GM21786 (cell line): ENCODE measurements around the gene PCDHA10.
"Not testable (repeated sequence)": the region's sequence is repeated elsewhere in the genome, so short reads cannot be mapped to it uniquely, and the experiment has no call there.

Experiments
- ATAC-seq: cut with Tn5 transposase; IDR thresholded peaks from one replicate; pipeline ENCODE4 v1.9.1; 2021; ENCODE audit not compliant: unreplicated experiment

PCDHA10 gene

DNA sequence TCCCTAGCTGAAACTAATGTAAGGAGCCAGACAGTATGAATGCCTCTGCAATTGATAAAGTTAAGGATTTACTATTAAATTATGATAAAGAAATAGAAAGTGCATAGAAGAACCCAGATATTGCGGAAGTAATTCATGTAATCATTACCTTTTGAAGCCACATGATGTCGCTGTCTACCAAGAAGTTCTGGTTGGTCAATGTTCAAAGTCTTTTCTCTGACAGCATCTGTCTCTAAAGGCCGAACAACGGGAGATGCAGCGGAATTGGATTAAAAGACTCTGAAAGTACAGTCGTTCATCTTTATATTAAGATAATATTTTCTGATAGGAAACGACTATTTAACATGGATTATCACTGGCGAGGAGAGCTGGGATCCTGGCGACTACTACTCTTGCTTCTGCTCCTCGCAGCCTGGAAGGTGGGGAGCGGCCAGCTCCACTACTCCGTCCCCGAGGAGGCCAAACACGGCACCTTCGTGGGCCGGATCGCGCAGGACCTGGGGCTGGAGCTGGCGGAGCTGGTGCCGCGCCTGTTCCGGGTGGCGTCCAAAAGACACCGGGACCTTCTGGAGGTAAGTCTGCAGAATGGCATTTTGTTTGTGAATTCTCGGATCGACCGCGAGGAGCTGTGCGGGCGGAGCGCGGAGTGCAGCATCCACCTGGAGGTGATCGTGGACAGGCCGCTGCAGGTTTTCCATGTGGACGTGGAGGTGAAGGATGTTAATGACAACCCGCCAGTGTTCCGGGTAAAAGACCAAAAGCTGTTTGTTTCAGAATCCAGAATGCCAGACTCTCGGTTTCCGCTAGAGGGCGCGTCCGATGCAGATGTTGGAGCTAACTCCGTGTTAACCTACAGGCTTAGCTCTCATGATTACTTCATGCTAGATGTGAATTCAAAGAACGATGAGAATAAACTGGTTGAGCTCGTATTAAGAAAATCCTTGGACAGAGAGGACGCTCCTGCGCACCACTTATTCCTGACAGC, 14.4 kb upstream of the PCDHA10 start, which contains the start of gene PCDHA8:
Gene PCDHA8 (plus strand): TSS at position 210 of the 985 bp plus-strand sequence. CDS start 135 bp downstream, at position 345.
- ATAC-seq: no peak

DNA sequence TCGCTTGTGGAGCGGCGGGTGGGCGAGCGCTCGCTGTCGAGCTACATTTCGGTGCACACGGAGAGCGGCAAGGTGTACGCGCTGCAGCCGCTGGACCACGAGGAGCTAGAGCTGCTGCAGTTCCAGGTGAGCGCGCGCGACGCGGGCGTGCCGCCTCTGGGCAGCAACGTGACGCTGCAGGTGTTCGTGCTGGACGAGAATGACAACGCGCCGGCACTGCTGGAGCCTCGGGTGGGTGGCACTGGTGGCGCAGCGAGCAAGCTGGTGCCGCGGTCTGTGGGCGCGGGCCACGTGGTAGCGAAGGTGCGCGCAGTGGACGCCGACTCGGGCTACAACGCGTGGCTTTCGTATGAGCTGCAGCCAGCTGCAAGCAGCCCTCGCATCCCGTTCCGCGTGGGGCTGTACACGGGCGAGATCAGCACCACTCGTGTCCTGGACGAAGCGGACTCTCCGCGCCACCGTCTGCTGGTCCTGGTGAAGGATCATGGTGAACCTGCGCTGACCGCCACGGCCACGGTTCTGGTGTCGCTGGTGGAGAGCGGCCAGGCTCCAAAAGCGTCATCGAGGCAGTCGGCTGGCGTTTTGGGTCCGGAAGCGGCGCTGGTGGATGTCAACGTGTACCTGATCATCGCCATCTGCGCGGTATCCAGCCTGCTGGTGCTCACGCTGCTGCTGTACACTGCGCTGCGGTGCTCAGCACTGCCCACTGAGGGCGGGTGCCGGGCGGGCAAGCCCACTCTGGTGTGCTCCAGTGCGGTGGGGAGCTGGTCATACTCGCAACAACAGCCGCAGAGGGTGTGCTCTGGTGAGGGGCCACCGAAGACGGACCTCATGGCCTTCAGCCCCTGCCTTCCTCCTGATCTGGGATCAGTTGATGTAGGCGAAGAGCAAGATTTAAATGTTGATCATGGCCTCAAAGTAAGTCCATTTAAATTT, 12.6 kb upstream of the PCDHA10 start:
- ATAC-seq: no peak

DNA sequence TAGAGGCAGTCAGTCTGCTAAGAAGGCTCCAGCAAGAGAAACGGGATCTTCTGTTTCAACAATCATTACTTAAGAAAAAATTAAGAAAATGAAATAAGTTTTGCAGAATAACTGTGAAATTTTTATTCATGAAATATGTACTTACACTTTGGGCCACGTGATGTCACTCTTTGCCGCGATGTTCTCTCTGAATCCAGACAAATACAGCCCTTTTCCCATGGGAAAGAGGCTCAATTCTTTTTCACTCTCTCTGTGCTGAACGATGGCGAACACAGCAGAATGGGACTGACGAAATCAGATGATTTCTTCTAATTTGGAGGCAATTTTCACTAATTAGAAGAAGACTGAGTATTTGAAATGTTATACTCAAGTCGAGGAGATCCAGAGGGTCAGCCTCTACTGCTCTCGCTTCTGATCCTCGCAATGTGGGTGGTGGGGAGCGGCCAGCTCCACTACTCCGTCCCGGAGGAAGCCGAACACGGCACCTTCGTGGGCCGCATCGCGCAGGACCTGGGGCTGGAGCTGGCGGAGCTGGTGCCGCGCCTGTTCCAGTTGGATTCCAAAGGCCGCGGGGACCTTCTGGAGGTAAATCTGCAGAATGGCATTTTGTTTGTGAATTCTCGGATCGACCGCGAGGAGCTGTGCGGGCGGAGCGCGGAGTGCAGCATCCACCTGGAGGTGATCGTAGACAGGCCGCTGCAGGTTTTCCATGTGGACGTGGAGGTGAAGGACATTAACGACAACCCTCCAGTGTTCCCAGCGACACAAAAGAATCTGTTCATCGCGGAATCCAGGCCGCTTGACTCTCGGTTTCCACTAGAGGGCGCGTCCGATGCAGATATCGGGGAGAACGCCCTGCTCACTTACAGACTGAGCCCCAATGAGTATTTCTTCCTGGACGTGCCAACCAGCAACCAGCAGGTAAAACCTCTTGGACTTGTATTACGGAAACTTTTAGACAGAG, 7.3 kb upstream of the PCDHA10 start, which contains the start of gene PCDHA9:
Gene PCDHA9 (plus strand): TSS at position 244 of the 964 bp plus-strand sequence. CDS start 114 bp downstream, at position 358.
- not testable (repeated sequence) for ATAC-seq

DNA sequence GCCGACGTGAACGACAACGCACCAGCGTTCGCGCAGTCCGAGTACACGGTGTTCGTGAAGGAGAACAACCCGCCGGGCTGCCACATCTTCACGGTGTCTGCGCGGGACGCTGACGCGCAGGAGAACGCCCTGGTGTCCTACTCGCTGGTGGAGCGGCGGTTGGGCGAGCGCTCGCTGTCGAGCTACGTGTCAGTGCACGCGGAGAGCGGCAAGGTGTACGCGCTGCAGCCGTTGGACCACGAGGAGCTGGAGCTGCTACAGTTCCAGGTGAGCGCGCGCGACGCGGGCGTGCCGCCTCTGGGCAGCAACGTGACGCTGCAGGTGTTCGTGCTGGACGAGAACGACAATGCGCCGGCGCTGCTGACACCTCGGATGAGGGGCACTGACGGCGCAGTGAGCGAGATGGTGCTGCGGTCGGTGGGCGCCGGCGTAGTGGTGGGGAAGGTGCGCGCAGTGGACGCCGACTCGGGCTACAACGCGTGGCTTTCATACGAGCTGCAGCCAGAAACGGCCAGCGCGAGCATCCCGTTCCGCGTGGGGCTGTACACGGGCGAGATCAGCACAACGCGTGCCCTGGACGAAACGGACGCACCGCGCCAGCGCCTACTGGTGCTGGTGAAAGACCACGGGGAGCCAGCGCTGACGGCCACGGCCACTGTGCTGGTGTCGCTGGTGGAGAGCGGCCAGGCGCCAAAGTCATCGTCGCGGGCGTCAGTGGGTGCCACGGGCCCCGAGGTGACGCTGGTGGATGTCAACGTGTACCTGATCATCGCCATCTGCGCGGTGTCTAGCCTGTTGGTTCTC, 5.7 kb upstream of the PCDHA10 start:
- ATAC-seq: not testable (repeated sequence)

DNA sequence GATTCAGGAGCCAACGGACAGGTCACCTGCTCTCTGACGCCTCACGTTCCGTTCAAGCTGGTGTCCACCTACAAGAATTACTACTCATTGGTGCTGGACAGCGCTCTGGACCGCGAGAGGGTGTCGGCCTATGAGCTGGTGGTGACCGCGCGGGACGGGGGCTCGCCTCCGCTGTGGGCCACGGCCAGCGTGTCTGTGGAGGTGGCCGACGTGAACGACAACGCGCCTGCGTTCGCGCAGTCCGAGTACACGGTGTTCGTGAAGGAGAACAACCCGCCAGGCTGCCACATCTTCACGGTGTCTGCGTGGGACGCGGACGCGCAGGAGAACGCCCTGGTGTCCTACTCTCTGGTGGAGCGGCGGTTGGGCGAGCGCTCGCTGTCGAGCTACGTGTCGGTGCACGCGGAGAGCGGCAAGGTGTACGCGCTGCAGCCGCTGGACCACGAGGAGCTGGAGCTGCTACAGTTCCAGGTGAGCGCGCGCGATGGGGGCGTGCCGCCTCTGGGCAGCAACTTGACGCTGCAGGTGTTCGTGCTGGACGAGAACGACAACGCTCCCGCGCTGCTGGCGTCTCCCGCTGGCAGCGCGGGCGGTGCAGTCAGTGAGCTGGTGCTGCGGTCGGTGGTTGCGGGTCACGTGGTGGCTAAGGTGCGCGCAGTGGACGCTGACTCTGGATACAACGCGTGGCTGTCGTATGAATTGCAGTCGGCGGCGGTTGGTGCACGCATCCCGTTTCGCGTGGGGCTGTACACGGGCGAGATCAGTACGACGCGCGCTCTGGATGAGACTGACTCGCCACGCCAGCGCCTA, 1.7 kb downstream of the PCDHA10 start:
- ATAC-seq: no peak

DNA sequence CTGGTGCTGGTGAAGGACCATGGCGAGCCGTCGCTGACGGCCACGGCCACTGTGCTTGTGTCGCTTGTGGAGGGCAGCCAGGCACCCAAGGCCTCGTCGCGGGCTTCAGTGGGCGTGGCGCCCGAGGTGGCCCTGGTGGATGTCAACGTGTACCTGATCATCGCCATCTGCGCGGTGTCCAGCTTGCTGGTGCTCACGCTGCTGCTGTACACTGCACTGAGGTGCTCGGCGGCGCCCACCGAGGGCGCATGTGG, 2.2 kb downstream of the PCDHA10 start:
- ATAC-seq: no peak

DNA sequence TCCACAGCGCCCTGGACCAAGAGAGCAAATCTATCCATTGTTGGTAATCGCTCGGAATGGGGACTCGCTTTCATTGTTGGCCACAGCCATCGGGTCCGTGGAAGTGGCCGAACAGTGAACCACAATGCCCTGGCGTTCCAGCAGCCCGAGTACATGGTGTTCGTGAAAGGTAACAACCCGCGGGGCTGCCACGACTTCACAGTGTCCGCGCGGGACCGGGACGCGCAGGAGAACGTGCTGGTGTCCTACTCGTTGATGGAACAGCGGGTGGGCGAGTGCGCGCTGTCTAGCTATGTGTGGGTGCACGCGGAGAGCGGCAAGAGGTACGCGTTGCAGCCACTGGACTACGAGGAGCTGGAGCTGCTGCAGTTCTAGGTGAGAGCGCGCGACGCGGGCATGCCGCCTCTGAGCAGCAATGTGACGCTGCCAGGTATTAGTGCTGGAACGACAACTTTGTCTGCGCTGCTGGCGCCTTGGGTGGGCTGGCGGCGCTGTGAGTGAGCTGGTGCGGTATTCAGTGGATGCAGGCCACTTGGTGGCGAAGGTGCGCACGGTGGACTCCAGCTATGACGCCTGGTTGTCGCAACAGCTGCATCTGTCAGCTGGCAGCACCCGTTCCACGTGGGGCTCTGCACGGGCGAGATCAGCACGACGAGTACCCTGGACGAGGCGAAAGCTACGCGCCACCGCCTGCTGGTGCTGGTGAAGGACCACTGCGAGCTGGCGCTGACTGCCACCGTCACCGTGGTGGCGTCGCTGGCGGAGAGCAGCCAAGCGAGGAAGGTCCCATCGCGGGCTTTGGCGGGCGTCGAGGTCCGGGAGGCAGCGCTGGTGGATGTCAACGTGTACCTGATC, 7.0 kb downstream of the PCDHA10 start:
- ATAC-seq: no peak

DNA sequence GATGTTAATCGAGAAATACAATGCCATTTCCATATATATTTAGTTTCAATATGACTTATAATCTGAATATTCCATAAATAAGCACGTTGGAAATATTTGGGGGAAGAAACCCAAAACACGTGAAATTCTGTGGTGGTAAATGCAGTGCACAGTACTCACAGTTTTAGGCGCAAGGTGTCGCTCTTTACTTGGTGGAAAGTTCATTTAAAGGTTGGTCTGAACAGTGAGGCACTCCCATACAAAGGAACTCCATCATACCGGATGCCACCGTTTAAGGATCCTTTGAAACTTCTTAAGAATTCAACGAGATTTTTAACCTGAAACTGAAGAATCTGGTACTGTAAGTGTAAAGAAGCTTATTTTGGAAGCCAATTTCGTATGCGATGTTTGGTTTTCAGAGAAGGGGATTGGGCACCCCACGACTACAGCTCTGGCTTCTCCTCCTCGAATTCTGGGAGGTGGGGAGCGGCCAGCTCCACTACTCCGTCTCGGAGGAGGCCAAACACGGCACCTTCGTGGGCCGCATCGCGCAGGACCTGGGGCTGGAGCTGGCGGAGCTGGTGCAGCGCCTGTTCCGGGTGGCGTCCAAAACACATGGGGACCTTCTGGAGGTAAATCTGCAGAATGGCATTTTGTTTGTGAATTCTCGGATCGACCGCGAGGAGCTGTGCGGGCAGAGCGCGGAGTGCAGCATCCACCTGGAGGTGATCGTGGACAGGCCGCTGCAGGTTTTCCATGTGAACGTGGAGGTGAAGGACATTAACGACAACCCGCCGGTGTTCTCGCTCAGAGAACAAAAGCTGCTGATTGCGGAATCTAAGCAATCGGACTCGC, 13.2 kb downstream of the PCDHA10 start, which contains the start of gene PCDHA11:
Gene PCDHA11 (plus strand): TSS at position 237 of the 834 bp plus-strand sequence. CDS start 147 bp downstream, at position 384.
- ATAC-seq: no peak

DNA sequence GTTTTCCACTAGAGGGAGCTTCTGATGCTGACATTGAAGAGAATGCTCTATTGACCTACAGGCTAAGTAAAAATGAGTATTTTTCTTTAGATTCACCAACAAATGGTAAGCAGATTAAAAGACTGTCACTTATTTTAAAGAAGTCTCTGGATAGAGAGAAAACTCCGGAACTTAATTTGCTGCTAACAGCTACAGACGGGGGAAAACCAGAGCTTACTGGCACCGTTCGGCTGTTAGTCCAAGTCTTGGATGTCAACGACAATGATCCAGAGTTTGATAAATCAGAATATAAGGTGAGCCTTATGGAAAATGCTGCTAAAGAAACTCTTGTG, 13.8 kb downstream of the PCDHA10 start:
- ATAC-seq: no peak

DNA sequence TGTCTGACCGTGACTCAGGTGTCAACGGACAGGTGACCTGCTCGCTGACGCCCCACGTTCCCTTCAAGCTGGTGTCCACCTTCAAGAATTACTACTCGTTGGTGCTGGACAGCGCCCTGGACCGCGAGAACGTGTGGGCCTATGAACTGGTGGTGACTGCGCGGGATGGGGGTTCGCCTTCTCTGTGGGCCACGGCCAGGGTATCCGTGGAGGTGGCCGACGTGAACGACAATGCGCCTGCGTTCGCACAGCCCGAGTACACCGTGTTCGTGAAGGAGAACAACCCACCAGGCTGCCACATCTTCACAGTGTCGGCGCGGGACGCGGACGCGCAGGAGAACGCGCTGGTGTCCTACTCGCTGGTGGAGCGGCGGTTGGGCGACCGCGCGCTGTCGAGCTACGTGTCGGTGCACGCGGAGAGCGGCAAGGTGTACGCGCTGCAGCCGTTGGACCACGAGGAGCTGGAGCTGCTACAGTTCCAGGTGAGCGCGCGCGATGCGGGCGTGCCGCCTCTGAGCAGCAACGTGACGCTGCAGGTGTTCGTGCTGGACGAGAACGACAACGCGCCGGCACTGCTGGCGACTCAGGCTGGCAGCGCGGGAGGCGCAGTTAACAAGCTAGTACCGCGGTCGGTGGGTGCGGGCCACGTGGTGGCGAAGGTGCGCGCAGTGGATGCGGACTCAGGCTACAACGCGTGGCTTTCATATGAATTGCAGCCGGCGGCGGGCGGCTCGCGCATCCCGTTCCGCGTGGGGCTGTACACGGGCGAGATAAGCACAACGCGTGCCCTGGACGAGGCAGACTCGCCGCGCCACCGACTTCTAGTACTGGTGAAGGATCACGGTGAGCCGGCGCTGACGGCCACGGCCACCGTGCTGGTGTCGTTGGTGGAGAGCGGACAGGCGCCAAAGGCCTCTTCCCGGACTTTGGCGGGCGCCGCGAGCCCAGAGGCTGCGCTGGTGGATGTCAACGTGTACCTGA, 14.8 kb downstream of the PCDHA10 start:
- no peak for ATAC-seq

DNA sequence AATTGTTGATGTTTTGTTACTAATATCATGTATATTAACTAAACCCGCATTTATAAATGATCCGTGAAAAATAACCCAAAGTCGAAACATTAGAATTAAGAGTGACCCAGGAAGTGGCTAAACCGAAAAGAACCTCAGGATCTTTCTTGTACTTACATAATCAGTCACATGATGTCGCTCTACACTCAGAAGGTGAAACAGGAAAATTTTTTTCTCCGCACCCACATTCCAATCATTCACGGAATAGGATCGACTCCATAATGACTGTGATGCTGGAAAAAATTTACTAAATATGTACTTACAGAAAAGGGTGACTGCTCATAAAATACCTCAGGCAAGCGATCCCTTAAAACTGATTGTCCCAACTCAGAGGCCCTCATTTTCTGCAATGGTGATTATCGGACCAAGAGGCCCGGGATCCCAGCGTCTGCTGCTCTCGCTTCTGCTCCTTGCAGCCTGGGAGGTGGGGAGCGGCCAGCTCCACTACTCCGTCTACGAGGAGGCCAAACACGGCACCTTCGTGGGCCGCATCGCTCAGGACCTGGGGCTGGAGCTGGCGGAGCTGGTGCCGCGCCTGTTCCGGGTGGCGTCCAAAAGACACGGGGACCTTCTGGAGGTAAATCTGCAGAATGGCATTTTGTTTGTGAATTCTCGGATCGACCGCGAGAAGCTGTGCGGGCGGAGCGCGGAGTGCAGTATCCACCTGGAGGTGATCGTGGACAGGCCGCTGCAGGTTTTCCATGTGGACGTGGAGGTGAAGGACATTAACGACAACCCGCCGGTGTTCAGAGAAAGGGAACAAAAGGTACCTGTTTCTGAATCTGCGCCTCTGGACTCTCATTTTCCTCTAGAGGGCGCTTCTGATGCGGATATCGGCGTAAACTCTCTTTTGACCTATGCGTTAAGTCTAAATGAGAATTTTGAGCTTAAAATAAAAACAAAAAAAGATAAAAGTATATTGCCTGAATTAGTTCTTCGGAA, 19.7 kb downstream of the PCDHA10 start, which contains the start of gene PCDHA12:
Gene PCDHA12 (plus strand): TSS at position 224 of the 981 bp plus-strand sequence. CDS start 165 bp downstream, at position 389.
- ATAC-seq: no peak

DNA sequence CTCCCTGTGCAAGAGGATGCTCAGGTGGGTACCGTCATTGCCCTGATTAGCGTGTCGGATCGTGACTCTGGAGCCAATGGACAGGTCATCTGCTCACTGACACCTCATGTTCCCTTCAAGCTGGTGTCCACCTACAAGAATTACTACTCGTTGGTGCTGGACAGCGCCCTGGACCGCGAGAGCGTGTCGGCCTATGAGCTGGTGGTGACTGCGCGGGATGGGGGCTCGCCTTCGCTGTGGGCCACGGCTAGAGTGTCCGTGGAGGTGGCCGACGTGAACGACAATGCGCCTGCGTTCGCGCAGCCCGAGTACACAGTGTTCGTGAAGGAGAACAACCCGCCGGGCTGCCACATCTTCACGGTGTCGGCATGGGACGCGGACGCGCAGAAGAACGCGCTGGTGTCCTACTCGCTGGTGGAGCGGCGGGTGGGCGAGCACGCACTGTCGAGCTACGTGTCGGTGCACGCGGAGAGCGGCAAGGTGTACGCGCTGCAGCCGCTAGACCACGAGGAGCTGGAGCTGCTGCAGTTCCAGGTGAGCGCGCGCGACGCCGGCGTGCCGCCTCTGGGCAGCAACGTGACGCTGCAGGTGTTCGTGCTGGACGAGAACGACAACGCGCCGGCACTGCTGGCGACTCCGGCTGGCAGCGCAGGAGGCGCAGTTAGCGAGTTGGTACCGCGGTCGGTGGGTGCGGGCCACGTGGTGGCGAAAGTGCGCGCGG, 21.0 kb downstream of the PCDHA10 start:
- ATAC-seq: not testable (repeated sequence)

DNA sequence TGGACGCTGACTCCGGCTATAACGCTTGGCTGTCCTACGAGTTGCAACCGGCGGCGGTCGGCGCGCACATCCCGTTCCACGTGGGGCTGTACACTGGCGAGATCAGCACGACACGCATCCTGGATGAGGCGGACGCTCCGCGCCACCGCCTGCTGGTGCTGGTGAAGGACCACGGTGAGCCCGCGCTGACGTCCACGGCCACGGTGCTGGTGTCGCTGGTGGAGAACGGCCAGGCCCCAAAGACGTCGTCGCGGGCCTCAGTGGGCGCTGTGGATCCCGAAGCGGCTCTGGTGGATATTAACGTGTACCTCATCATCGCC, 21.5 kb downstream of the PCDHA10 start:
- ATAC-seq: no peak
